K562 treated with DMSO at 1 percent for 12 hours (cell line): ENCODE data around the gene ZNF846. TPM values are rescaled to one million over a fixed set of nuclear protein-coding genes. Genes with fewer than 3 reads are reported as not detected.

ENCODE experiments used
- total RNA-seq: library from RNA; unstranded; fragments of 300-600 nt; gene quantifications from 2 replicates; pipeline ENCODE4 v1.2.3, GENCODE V29; 2022; ENCODE audit not compliant: insufficient read depth

ZNF846 gene
- 7.1 and 14.3 TPM in 2 replicates for total RNA-seq

DNA sequence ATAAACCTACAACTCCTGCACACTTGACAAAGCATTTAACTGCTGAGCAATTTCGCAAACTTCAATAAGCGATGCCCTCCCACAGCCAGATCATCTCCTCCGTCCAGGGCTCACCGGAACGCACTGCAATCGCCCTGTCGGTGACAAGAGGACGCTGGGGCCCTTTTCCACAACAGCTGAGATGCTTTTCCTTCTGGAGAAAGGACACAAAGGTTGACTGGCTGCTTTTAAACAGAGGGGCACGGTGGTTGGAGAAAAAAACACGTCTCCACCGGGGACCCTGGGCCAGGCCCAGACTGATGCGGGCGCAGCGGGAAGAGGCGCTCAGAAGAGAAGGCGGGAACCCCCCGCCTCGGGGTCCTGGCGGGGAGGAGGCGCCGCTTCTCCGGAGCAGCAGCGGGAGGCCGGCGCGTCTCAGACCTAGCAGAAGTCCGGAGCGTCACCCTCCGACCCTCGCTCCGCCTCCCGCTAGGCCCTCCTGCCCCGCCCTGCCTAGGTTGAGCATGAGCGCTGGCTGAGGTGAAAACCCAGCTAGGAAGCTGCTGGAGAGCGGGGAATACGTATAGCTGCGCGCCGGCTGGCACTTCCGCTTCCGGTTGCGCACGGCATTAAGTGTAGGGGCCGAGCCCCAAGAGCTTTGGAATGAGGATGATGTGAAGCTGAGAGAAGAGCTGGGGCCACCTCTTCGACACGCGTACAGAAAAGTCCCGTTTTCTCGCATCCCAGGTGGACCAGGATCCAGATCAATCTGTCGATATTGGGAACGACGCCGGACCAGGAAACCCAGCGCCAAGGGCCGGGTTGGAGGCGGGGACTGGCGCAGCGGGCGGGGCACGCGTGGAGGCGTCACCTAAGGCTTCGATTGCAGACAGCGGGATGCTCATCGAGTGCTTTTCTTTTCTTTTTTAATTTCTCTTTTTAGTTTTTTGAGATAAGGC, at the start of gene ZNF846:
TSS of gene ZNF846 (minus strand) at position 564 of the 938 bp plus-strand sequence. CDS start 3,788 bp downstream, outside the sequence.

Other genes with a start within 250 kb of the ZNF846 start
- 3.1 and 6.6 TPM in 2 replicates for gene ZNF426, start 230.1 kb downstream of the ZNF846 start, total RNA-seq
- 3.5 and 11.4 TPM in 2 replicates for gene ZNF121, start 184.2 kb downstream of the ZNF846 start, total RNA-seq
- gene ZNF561, start 147.5 kb downstream of the ZNF846 start, total RNA-seq = 4.9 and 23.0 TPM in 2 replicates
- 1.1 and 6.9 TPM in 2 replicates for gene ZNF562, start 93.6 kb downstream of the ZNF846 start, total RNA-seq
- gene FBXL12, start 50.3 kb upstream of the ZNF846 start, total RNA-seq = 29.9 and 53.3 TPM in 2 replicates
- 596 and 885 TPM in 2 replicates for gene UBL5, start 59.2 kb upstream of the ZNF846 start, total RNA-seq
- 148 and 176 TPM in 2 replicates for gene PIN1, start 66.6 kb upstream of the ZNF846 start, total RNA-seq
- gene OLFM2, start 167.8 kb upstream of the ZNF846 start, total RNA-seq = not detected in 2 replicates
- not detected in 2 replicates for gene COL5A3, start 241.8 kb upstream of the ZNF846 start, total RNA-seq
- gene RDH8, start 244.7 kb upstream of the ZNF846 start, total RNA-seq = not detected in 2 replicates